Measurements from ENCODE around the gene PDE7B. TPM values are rescaled to one million over a fixed set of nuclear protein-coding genes. Genes with fewer than 3 reads are reported as not detected.

Gene PDE7B
- polyA plus RNA-seq, 1 of the 3 experiments (the other 2 are of a cell fraction): 1.9 TPM

- WGBS (ENCODE audit: low lambda C conversion rate): 44% methylated on average over 15 of the region's 15 CpGs
- H3K9me3 ChIP-seq: no peaks in the 10 kb centered on the region
- H3K4me3 ChIP-seq (ENCODE audit: low read depth in 2 of 2, low read length in 1 of 2): no peak overlapping the region
- no peak for DNase-seq
- no peaks in the 10 kb centered on the region for H4K20me1 ChIP-seq (ENCODE audit: insufficient read depth)
- TF ChIP-seq EP300 (IDR thresholded peaks at IDR 0.05; ENCODE audit: borderline replicate concordance in 1 of 2, low read depth in 1 of 2, low read length in 1 of 2) (peak in 1 of 2 experiments; percentile 77; a peak in 3 of 4 replicates), MXI1 (IDR thresholded peaks at IDR 0.05; ENCODE audit: low read depth, low read length) (no peak), MAX (IDR thresholded peaks at IDR 0.05; ENCODE audit: low read depth) (peak; percentile 48; the same call in 1 of the 2 replicates), JUND (IDR thresholded peaks at IDR 0.05) (peak; percentile 50), ELF1 (IDR thresholded peaks at IDR 0.05) (no peak), TEAD4 (IDR thresholded peaks at IDR 0.05; ENCODE audit: borderline replicate concordance, insufficient read depth) (peak; percentile 71), PBX3 (IDR thresholded peaks at IDR 0.05) (peak; percentile 73), FOSL2 (IDR thresholded peaks at IDR 0.05; ENCODE audit: borderline replicate concordance, low read depth) (peak; percentile 60), YY1 (IDR thresholded peaks at IDR 0.05; ENCODE audit: low read depth) (no peak), TCF12 (IDR thresholded peaks at IDR 0.05) (peak; percentile 75), NRF1 (IDR thresholded peaks at IDR 0.05; ENCODE audit: low read depth, low read length) (peak; percentile 28; the same call in 1 of the 2 replicates), NFIC (IDR thresholded peaks at IDR 0.05; ENCODE audit: borderline replicate concordance) (peak; percentile 67)
- H3K9me2 ChIP-seq: no peaks in the 10 kb centered on the region
- POLR2A ChIA-PET: no interaction called here
- peak overlapping the region; percentile 35 for H3K4me2 ChIP-seq
- no peaks in the 10 kb centered on the region for H3K79me2 ChIP-seq (ENCODE audit: insufficient read depth)
- H3K9ac ChIP-seq: peak overlapping the region; percentile 66; the same call in 1 of the 2 replicates
- peaks cover 30% of the 10 kb centered on the region for H3F3A ChIP-seq (replicated peaks; ENCODE audit: insufficient read depth)
- H3K27ac ChIP-seq (ENCODE audit: low read depth in 2 of 2, low read length in 1 of 2): peak overlapping the region; percentile 34 to 98; a peak in 3 of 4 replicates
- peak overlapping the region; percentile 64; the same call in 1 of the 2 replicates for H2AFZ ChIP-seq (ENCODE audit: low read depth)
- H3K4me1 ChIP-seq (ENCODE audit: control insufficient read depth in 1 of 2, insufficient read depth in 2 of 2, low read depth in 1 of 2, low read length in 1 of 2): peaks cover 11 to 27% of the 10 kb centered on the region in 2 experiments
- H3K27me3 ChIP-seq (ENCODE audit: insufficient read depth): no peaks in the 10 kb centered on the region
- CTCF ChIA-PET: no interaction called here
- H3K36me3 ChIP-seq (replicated peaks in 1 of 2; ENCODE audit: control insufficient read depth in 1 of 2, insufficient read depth in 2 of 2, low read length in 1 of 2): no peaks in the 10 kb centered on the region
These were observed 163.2 kb downstream of the PDE7B start for GRCh38 chr6:136014454-136015437.

- peak overlapping the region; percentile 35 for H3K4me2 ChIP-seq
- no peaks in the 10 kb centered on the region for H3K9me3 ChIP-seq
- peaks cover 11 to 27% of the 10 kb centered on the region in 2 experiments for H3K4me1 ChIP-seq (ENCODE audit: control insufficient read depth in 1 of 2, insufficient read depth in 2 of 2, low read depth in 1 of 2, low read length in 1 of 2)
- H3K9ac ChIP-seq: peak overlapping the region; percentile 66; the same call in 1 of the 2 replicates
- WGBS (ENCODE audit: low lambda C conversion rate): 56% methylated on average over 4 of the region's 4 CpGs
- H3K36me3 ChIP-seq (replicated peaks in 1 of 2; ENCODE audit: control insufficient read depth in 1 of 2, insufficient read depth in 2 of 2, low read length in 1 of 2): no peaks in the 10 kb centered on the region
- ChIA-PET POLR2A (no interaction called here), CTCF (no interaction called here)
- H3K27ac ChIP-seq (ENCODE audit: low read depth in 2 of 2, low read length in 1 of 2): peak overlapping the region in 1 of 2 experiments; percentile 98; a peak in 3 of 4 replicates
- no peak for DNase-seq
- no peaks in the 10 kb centered on the region for H3K79me2 ChIP-seq (ENCODE audit: insufficient read depth)
- no peaks in the 10 kb centered on the region for H3K27me3 ChIP-seq (ENCODE audit: insufficient read depth)
- H3K9me2 ChIP-seq: no peaks in the 10 kb centered on the region
- H3F3A ChIP-seq (replicated peaks; ENCODE audit: insufficient read depth): peaks cover 33% of the 10 kb centered on the region
- no peaks in the 10 kb centered on the region for H4K20me1 ChIP-seq (ENCODE audit: insufficient read depth)
- peak overlapping the region; percentile 64; the same call in 1 of the 2 replicates for H2AFZ ChIP-seq (ENCODE audit: low read depth)
- no peak overlapping the region for H3K4me3 ChIP-seq (ENCODE audit: low read depth in 2 of 2, low read length in 1 of 2)
- TF ChIP-seq JUND (IDR thresholded peaks at IDR 0.05) (no peak), YY1 (IDR thresholded peaks at IDR 0.05; ENCODE audit: low read depth) (no peak), GABPA (IDR thresholded peaks at IDR 0.05; ENCODE audit: low read depth) (no peak), PBX3 (IDR thresholded peaks at IDR 0.05) (no peak), USF1 (IDR thresholded peaks at IDR 0.05; ENCODE audit: borderline replicate concordance, low read depth) (no peak), POLR2AphosphoS5 (IDR thresholded peaks at IDR 0.05; ENCODE audit: low read depth, low read length) (no peak), NFIC (IDR thresholded peaks at IDR 0.05; ENCODE audit: borderline replicate concordance) (no peak), RXRA (IDR thresholded peaks at IDR 0.05; ENCODE audit: borderline replicate concordance, low read depth) (no peak), TCF12 (IDR thresholded peaks at IDR 0.05) (no peak), RAD21 (IDR thresholded peaks at IDR 0.05; ENCODE audit: low read length) (no peak), EZH2phosphoT487 (IDR thresholded peaks at IDR 0.05; ENCODE audit: borderline replicate concordance, low read depth) (no peak), ZBTB33 (IDR thresholded peaks at IDR 0.05; ENCODE audit: borderline replicate concordance, low read depth) (no peak)
These were observed 164.0 kb downstream of the PDE7B start for GRCh38 chr6:136015531-136015930.

Data from SK-N-SH (cell line).